ENCODE data around the gene NEUROD4.

The NEUROD4 gene

DNA sequence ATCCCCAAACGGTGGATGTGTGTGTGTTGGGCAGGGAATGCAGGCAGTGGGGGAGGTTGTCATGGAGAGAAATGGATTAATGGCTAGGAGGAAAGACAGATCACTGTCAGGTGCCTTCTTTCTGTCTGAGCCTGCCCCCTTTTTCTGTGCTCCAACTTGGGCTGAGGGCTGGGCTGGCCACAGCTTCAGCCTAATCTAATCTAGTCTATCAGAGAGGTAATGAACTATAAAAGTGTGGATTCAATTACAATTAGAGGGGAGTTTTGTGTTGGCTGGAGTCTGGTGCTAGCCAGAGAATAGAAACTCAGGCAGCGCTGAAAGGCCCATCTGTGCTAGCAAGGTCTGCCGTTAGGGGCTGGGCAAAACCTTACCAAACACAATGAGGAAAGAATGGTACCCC is 41.2 kb downstream of the NEUROD4 start:
- DNase-seq, result no peak

DNA sequence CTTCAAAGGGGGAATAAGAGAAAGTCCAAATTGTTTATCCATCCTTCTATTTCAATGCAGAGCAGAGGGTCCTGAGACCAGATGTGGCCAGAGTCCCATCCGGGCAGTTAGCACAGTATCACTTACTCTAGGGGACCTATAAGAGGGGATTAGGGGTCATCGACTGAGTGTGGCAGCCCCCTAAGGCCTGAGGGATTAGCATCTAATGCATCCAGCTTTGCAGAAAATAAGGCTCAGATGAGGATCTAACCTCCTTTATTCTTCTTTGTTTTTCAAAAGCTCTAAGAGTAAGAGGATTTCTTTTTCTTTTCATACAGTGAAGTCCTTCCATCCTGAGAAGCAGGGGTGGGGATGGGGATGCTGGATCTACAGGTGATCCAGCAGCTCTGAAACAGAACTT is 43.5 kb downstream of the NEUROD4 start:
- no peak for DNase-seq

DNA sequence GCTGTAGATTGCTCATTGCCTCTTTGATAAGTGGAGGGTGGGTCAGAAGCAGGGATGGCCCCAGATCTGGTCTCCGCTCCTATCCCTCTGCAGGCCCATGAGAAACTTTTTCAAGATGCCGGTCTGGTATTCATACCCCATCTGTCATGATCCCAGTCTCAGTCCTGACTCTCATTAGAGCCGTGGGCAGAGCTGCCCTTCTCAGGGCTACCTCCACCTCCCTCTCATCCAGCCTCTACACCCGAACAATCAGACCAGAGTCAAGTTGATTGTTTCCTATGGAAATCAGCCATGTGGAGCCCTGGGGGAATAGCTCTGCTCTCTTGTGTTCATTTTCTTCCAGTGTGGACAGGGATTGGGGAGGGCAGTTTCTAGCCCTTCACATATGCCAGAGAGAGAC is 45.8 kb downstream of the NEUROD4 start:
- no peak for DNase-seq

DNA sequence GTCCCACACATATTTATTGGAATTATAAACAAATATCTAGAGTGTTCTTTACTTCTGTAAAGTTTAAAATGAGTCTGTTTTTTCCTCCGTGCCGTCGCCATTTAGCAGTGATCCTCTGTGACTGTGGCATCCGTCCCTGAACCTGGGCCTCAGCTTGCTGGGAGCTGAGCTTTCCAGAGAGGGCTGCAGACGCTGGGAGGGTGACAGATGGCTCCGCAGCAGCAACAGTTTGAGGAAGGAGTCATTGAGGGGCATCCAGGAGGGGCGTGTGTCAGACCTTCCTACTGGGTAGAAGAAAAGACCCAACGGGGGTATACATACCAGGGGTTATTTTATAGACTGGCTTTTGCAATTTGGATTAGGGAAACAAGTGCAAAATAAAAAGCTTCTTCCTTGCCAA is 47.9 kb downstream of the NEUROD4 start:
- DNase-seq, result no peak

DNA sequence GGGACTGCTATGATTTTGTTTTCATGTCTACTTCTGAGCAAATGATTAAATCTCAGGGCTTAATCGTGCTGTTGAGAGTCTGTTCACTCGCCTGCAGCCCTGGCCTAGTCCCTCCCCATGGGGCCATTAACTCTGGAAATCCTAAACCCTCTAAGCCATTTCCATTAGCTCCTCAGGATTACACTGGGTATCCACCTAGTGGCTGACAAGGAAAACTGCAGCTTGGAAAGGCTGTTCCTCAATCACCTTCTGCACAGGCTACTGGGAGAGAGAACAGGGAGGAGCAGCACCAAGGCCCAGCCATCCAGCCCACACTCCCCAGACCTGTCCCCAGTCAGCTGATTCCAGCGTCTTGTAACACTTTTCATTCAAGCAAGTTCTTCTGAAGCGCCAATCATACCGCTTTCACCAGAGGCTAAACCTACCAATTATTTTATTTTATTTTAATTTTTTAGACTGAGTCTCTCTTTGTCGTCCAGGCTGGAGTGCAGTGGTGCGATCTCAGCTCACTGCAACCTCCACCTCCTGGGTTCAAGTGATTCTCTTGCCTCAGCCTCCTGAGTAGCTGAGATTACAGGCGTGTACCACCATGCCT is 48.7 kb downstream of the NEUROD4 start:
- peak; percentile 60 for DNase-seq

DNA sequence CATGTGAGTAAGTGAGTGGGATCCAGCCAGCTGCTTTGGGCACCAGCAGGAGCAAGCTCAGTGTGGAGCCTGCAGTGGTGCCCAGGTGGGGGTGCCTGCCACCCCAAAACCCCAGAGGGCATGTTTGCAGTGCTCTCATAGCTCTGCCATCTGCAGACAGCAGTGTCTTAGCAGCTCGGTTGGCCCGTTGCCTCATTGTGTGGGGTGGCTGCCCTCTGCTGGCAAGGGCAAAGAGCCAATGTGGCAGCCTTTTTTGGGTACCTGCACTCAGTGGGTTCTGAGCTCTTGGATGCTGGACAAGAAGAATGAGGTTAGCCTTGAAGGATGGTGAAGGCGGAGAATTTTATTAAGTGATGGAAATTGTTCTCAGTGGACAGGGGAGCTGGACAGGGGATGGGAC is 52.3 kb downstream of the NEUROD4 start:
- peak; percentile 15 for DNase-seq

DNA sequence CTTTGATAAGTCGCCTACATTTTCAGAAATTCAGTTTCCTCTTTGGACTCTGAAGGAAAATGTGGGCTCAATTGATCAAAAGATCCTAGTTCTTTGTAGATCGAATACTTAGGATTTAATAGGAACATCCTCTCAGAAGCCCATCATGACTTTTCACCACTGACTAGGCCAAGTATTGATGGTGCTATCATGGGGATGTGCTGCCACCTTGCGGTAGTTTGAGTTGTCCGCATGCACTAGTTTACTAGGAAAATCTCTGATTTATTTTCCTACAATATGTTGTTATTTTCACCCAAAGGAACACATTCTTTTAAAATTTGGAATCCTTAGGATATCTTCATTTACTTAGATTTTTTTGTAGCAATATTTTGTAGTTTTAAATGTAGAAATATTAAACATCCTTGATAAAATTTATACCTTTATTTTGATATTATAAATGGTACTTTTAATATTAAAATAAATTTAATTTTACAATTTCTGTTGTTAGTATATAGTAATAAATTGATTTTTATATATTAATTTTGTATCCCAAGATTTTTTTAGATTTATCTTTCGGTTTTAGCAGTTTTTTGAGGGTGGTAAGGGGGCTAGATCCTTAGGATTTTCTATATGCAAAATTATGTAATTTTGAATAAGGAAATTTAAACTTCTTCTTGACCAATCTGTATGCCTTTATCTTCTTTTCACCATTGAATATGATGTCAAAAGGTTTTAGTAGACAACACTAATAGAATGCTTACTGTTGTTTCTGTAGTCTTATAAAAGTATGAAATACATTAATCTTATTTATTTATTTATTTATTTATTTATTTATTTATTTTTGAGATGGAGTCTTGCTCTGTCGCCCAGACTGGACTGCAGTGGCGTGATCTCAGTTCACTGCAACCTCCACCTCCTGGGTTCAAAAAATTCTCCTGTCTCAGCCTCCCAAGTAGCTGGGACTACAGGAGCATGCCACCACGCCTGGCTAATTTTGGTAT is 53.6 kb downstream of the NEUROD4 start:
- DNase-seq, result peak; percentile 62

DNA sequence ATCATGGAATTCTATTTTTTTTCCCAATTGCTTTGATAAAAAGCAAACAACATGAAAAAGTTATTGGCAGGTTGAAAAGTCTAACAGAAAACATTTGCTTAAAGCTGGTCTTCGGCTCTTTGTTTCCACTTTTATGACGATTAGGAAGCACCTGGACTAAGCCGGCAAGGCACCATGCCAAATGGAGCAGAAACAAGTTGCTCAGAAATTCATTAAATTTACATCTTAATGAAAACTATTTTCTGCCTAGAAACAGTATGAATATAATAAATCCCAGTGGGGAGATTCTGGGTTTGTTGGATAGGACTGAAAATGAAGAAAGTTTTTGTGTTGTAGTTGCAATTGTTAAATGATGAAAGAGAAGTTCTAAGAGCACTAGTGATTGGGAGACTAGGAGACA is 55.0 kb downstream of the NEUROD4 start:
- no peak for DNase-seq
